Suprapubic skin (tissue), 4 donors: ENCODE measurements around the gene DDX25.
"Not testable (repeated sequence)": the region's sequence is repeated elsewhere in the genome, so short reads cannot be mapped to it uniquely, and the experiment has no call there.

ENCODE experiments used
- CTCF ChIP-seq, 2 donors: fragments of 200-600 bp in 1 of 2; fragments of 450-650 bp in 1 of 2; sonication (generic) in 1 of 2; IDR thresholded peaks; one replicate each; pipeline ENCODE4 v1.5.1; 2016 to 2019; ENCODE audit warnings: antibody characterized with exemption in 2 of 2, mild to moderate bottlenecking in 1 of 2, moderate library complexity in 1 of 2
- POLR2A ChIP-seq, 2 donors: fragments of 450-650 bp; IDR thresholded peaks; one replicate each; pipeline ENCODE4 v1.6.1; 2017; ENCODE audit warnings: antibody characterized with exemption in 2 of 2, mild to moderate bottlenecking in 2 of 2, moderate library complexity in 2 of 2
- POLR2AphosphoS5 ChIP-seq, 3 donors: sonication (generic); formaldehyde crosslinking; IDR thresholded peaks; one replicate each; pipeline ENCODE4 v1.6.1; 2017; ENCODE audit warnings: antibody characterized with exemption in 3 of 3

GRCh38 chr11:125862786-125863185 lies 41.5 kb upstream of the DDX25 start:
- TF ChIP-seq CTCF, POLR2A, POLR2AphosphoS5 (IDR thresholded peaks at IDR 0.05): not testable (repeated sequence)
